NCI-H187 treated with DMSO at 0.1 percent for 48 hours (cell line): Measurements from ENCODE around the gene CALR3.
"Not testable (repeated sequence)": the region's sequence is repeated elsewhere in the genome, so short reads cannot be mapped to it uniquely, and the experiment has no call there.

Source experiments
- DNase-seq: peaks from one replicate; lab custom pipeline; 2025; lab: John Stamatoyannopoulos, UW

Gene CALR3

DNA sequence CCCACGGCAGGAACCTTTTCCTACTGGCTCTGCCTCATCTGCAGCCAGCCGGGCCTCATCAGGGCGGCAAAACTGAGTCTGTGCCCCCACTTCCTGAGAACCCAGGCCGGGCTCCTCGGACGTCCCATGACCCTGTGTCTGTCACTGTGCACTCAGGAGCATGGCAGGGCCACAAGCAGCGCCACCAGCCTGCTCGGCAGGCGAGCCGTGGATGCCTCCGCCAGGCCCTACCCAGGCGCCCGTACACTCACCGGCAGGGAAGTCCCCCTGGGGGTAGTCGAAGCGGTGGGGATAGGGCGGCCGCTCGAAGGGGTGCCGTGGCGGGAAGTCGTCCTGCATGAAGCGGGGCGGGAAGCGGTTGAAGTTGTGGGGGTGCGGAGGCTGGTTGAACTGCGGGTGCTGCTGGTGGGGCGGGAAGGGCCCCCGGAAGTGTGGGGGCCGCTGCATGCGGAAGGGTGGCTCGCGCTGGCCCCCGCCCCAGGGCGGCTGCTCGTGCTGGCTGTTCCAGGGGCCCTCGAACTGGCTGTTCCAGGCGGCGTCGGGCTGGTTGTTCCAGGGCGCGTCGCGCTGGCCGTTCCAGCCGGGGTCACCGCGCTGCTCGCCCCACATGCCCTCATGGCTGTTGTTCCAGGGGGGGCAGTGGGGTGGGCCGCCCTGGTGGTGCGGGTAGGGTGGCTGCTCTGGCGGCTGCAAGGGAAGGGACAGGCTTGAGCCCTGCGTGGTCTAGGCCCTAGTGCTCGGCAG, 29.2 kb upstream of the CALR3 start:
- no peak for DNase-seq

GRCh38 chr19:16522559-16523377, 26.8 kb upstream of the CALR3 start:
- no peak for DNase-seq

DNA sequence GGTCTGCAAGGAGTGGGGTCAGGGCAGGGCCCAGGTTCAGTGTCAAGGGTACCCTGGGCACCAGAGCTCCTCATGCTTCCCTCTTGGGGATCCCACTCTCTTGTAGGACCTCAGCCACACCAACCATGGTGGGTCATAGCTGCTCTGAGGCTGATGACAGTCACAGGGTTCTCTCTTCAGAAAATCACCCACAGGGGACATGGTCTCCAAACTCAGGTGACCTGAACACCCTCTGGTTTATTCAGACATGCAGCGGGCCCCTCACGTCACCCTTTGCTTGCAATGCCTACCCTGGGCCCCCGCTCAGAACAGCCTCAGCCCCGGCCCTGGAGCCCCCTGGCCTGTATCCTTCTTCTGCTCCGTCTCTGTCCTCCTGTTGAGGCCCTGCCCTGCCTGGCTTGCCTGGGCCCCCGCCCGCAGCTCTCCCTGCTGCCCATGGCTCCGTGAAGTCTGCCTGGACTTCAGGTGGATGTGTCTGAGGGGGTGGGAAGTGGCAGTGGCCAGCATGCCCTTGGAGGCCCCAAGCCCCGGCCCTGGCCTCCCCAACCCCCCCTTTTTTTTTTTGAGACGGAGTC, 25.8 kb upstream of the CALR3 start:
- DNase-seq: no peak

GRCh38 chr19:16520986-16521624, 25.1 kb upstream of the CALR3 start:
- no peak for DNase-seq

GRCh38 chr19:16520074-16520973, 24.4 kb upstream of the CALR3 start:
- DNase-seq: no peak

GRCh38 chr19:16519230-16519687, 23.3 kb upstream of the CALR3 start:
- no peak for DNase-seq

- DNase-seq: no peak
Measured at GRCh38 chr19:16518483-16519229, 22.7 kb upstream of the CALR3 start.

GRCh38 chr19:16518061-16518460, 22.1 kb upstream of the CALR3 start:
- no peak for DNase-seq

- DNase-seq: no peak
Measured at GRCh38 chr19:16516923-16517610, 21.1 kb upstream of the CALR3 start.

DNA sequence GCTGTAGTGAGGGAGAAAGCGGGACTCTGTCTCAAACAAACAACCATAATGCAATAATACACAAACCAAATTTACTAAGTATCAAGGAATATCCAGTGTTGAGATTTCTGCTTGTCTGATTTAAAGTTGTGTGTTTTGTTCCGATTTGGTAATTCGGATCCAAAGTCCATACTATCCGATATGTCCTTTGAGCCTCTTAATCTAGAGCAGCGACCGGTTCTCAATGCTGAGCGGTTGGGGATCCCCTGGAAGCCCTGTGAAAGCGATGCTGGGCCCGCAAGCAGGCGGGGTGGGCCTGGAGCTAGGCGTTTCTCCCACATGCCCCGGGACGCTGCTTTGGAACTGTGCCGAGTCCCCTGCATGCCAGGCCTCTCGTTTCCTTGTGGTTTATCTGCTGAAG, 20.4 kb upstream of the CALR3 start:
- DNase-seq: no peak

- DNase-seq: no peak
Measured at GRCh38 chr19:16514383-16515019, 18.5 kb upstream of the CALR3 start.

DNA sequence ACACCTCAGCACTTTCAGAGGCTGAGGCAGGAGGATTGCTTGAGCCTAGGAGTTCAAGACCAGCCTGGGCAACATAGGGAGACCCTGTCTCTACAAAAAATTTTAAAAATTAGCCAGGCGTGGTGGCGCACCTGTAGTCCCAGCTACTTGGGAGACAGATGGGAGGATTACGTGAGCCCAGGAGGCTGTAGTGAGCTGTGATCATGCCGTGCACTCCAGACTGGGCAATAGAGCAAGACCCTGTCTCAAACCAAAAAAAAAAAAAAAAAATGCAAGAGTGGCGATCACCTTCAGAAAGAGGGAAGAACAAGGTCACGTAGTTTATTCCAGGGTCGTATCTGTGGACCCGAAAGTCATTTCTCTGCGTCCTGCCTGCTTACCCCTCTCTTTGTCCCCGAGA, 16.6 kb upstream of the CALR3 start:
- not testable (repeated sequence) for DNase-seq

DNA sequence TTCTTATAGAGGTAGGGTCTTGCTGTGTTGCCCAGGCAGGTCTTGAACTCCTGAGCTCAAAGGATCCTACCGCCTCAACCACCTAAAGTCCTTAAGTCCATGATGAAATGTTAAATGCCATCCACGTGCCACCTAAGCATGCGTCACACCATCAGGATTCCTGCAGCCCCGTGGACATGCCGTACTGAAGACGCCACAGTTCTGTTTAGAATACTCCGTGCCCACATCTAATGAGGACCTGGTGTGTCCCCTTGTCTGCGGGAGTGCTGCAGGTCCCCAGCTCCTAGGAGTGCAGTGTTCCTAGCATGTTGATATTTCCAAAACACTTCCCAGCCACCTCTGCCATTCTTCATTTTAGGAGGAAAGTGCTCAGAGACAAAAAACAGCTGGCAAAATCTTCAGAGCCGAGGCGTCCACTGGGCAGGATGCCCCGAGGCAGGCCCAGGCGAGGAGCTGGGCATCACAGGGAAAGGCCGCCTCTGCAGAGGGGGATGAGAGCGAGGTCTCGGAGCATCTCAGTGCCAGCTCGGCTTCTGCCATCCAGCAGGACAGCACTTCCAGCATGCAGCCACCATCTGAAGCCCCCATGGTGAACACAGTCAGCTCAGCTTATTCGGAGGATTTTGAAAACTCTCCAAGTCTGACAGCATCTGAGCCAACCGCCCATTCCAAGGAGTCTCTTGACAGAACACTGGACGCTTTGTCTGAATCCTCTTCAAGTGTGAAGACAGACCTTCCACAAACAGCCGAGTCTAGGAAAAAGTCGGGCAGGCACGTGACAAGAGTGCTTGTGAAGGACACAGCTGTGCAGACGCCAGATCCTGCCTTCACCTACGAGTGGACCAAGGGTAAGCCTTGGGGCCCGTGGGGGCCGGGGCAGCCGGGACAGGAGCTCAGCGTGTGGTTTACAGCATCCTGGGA, 13.4 kb upstream of the CALR3 start:
- no peak for DNase-seq

- no peak for DNase-seq
Measured at GRCh38 chr19:16508546-16508945, 12.6 kb upstream of the CALR3 start.

DNA sequence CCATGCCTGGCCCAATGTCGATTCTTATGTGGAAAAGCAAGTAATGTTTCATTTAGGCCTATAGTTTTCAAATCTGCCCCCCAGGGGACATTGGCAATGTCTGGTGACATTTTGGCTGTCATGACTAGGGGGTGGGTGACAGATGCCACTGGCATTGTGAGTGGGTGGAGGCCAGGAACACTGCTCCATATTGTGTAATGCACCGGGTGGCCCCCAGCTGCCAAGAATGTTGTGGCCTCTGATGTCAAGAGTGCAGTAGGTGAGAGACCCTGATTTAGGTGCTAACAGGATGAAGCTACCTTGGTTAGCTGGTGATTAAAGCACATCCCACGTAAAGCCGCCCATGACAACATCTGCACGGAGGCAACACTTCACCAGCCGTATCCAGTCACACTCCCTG, 11.0 kb upstream of the CALR3 start:
- DNase-seq: no peak

DNA sequence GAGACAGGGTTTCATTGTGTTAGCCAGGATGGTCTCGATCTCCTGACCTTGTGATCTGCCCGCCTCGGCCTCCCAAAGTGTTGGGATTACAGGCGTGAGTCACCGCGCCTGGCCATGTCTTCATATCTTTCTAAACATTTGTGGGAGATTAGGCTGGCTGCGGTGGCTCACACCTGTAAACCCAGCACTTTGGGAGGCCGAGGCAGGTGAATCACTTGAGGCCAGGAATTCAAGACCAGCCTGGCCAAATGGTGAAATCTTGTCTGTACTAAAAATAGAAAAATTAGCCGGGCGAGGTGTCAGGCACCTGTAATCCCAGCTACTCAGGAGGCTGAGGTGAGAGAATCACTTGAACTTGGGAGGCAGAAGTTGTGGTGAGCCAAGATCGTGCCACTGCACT, 10.2 kb upstream of the CALR3 start:
- not testable (repeated sequence) for DNase-seq

GRCh38 chr19:16504271-16504670, 8.3 kb upstream of the CALR3 start:
- DNase-seq: no peak

GRCh38 chr19:16497837-16498236, 1.9 kb upstream of the CALR3 start:
- DNase-seq: no peak

DNA sequence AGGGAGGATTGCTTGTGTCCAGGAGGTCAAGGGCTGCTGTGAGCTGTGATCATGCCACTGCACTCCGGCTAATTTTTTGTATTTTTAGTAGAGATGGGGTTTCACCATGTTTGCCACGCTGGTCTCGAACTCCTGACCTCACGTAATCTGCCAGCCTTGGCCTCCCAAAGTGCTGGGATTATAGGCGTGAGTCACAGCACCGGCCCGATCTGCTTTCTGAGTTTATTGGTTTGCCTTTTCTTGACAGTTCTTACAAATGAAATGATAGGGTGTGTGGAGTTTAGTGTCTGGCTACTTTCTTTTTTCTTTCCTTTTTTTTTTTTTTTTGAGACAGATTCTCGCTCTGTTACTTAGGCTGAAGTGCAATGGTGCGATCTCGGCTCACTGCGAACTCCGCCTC, 1.1 kb upstream of the CALR3 start:
- DNase-seq: no peak
